ENCODE measurements around the gene NUDT3. TPM values are rescaled to one million over a fixed set of nuclear protein-coding genes. Genes with fewer than 3 reads are reported as not detected.

Gene NUDT3
- total RNA-seq, 2 donors from 2014 or later, result 22.8 to 24.7 TPM

DNA sequence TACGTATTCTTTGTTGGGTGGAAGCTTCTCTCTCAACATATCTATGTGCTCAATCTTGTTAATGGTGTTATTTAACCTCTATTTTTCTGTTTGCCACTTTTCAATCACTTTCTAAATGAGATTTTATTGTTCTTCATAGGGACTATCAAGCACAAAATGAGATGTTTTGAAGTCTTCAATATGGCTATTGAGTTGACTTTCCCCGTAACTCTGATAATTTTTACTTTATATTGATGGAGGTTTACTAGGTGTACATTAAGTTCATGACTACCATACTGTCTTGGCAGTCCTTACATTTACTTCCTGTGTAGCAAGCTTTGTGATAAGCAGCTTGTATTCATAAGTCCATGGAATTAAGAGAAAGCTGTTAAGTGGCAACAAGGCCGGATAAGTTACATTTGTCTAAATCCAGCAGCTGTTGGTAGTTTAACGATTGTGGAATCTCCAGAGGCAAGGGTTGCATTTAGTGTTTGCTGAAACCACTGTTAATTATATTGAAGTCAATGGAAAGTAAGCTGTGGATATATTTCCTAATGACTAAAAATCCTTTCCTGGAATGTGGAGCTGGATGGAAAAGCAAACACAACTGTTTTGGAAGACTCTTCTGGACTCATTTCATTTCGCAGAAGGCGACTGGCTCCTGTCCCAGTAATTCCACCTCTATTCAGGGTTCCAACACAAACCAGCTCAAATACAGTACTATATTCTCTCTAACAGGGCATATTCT is 86.3 kb downstream of the NUDT3 start:
- Histone ChIP-seq H3K27ac (ENCODE audit: low read depth, low read length) (no peak overlapping the region), H3K9ac (ENCODE audit: extremely low read depth, low read length, poor library complexity, severe bottlenecking) (no peak overlapping the region), H3K4me3 (ENCODE audit: low read length) (no peak overlapping the region), H3K27me3 (ENCODE audit: control insufficient read depth, insufficient read depth, low read length, poor library complexity, severe bottlenecking) (no peaks in the 10 kb centered on the region), H3K36me3 (ENCODE audit: control insufficient read depth, insufficient read depth, low read length) (no peaks in the 10 kb centered on the region), H3K9me3 (ENCODE audit: control insufficient read depth, low read length) (no peaks in the 10 kb centered on the region), H3K4me1 (ENCODE audit: control insufficient read depth, insufficient read depth, low read length) (no peaks in the 10 kb centered on the region)
- DNase-seq, result no peak
- no peaks in the 10 kb centered on the region for H3K27me3 Mint-ChIP-seq (ENCODE audit: insufficient read depth)
- no peak overlapping the region for H3K27ac Mint-ChIP-seq
- peaks cover 9% of the 10 kb centered on the region for H3K4me1 Mint-ChIP-seq
- no peaks in the 10 kb centered on the region for H3K9me3 Mint-ChIP-seq
- TF ChIP-seq CTCF (conservative IDR thresholded peaks at IDR 0.05), result no peak
- whole genome bisulfite sequencing, 2 experiments (ENCODE audit: insufficient coverage in 1 of 2, insufficient read length in 1 of 2), result 94 to 98% methylated on average over 5 to 6 of the region's 6 CpGs
- no peak overlapping the region for H3K4me3 Mint-ChIP-seq
- no peaks in the 10 kb centered on the region for H3K36me3 Mint-ChIP-seq (ENCODE audit: low read depth)

- 95 to 100% methylated on average over 2 of the region's 2 CpGs for WGBS, 2 experiments (ENCODE audit: insufficient coverage in 1 of 2, insufficient read length in 1 of 2)
- Mint-ChIP-seq H3K4me1 (peaks cover 9% of the 10 kb centered on the region), H3K36me3 (ENCODE audit: low read depth) (no peaks in the 10 kb centered on the region)
Observed at GRCh38 chr6:34305497-34305896, 87.0 kb downstream of the NUDT3 start.

DNA sequence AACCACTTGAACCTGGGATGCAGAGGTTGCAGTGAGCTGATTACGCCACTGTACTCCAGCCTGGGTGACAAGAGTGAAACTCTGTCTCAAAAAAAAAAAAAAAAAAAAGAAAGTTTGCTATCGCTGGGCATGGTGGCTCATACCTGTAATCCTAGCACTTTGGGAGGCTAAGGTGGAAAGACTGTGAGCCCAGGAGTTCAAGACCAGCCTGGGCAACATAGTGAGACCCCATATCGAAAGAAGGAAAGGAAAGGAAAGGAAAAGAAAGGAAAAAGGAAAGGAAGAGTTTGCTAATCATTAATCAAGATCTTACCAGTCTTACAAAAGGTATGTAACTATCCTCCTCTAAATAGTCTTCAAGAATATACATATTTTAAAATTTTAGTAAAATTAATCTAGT is 88.3 kb downstream of the NUDT3 start:
- WGBS, 2 experiments (ENCODE audit: insufficient coverage in 1 of 2, insufficient read length in 1 of 2), result 92 to 93% methylated on average over 2 of the region's 3 CpGs
- no peak overlapping the region for H3K4me3 ChIP-seq (ENCODE audit: low read length)
- no peaks in the 10 kb centered on the region for H3K36me3 Mint-ChIP-seq (ENCODE audit: low read depth)
- no peaks in the 10 kb centered on the region for H3K4me1 ChIP-seq (ENCODE audit: control insufficient read depth, insufficient read depth, low read length)
- H3K9me3 ChIP-seq (ENCODE audit: control insufficient read depth, low read length), result no peaks in the 10 kb centered on the region
- no peaks in the 10 kb centered on the region for H3K27me3 Mint-ChIP-seq (ENCODE audit: insufficient read depth)
- no peaks in the 10 kb centered on the region for H3K36me3 ChIP-seq (ENCODE audit: control insufficient read depth, insufficient read depth, low read length)
- no peaks in the 10 kb centered on the region for H3K27me3 ChIP-seq (ENCODE audit: control insufficient read depth, insufficient read depth, low read length, poor library complexity, severe bottlenecking)
- H3K4me3 Mint-ChIP-seq, result no peak overlapping the region
- no peak overlapping the region for H3K9ac ChIP-seq (ENCODE audit: extremely low read depth, low read length, poor library complexity, severe bottlenecking)
- DNase-seq, result no peak
- no peak overlapping the region for H3K27ac ChIP-seq (ENCODE audit: low read depth, low read length)
- no peaks in the 10 kb centered on the region for H3K9me3 Mint-ChIP-seq
- TF ChIP-seq CTCF (conservative IDR thresholded peaks at IDR 0.05), result no peak
- peaks cover 9% of the 10 kb centered on the region for H3K4me1 Mint-ChIP-seq
- H3K27ac Mint-ChIP-seq, result no peak overlapping the region

More at GRCh38 chr6:34305497-34305896, 87.0 kb downstream of the NUDT3 start:
- H3K4me3 ChIP-seq (ENCODE audit: low read length), result no peak overlapping the region
- no peak overlapping the region for H3K27ac ChIP-seq (ENCODE audit: low read depth, low read length)
- no peaks in the 10 kb centered on the region for H3K27me3 Mint-ChIP-seq (ENCODE audit: insufficient read depth)
- no peaks in the 10 kb centered on the region for H3K36me3 ChIP-seq (ENCODE audit: control insufficient read depth, insufficient read depth, low read length)
- no peaks in the 10 kb centered on the region for H3K9me3 Mint-ChIP-seq
- TF ChIP-seq CTCF (conservative IDR thresholded peaks at IDR 0.05), result no peak
- no peak overlapping the region for H3K27ac Mint-ChIP-seq
- H3K27me3 ChIP-seq (ENCODE audit: control insufficient read depth, insufficient read depth, low read length, poor library complexity, severe bottlenecking), result no peaks in the 10 kb centered on the region
- H3K4me1 ChIP-seq (ENCODE audit: control insufficient read depth, insufficient read depth, low read length), result no peaks in the 10 kb centered on the region
- H3K9ac ChIP-seq (ENCODE audit: extremely low read depth, low read length, poor library complexity, severe bottlenecking), result no peak overlapping the region
- DNase-seq, result no peak
- no peaks in the 10 kb centered on the region for H3K9me3 ChIP-seq (ENCODE audit: control insufficient read depth, low read length)
- no peak overlapping the region for H3K4me3 Mint-ChIP-seq
